GM21737 (cell line): Measurements from ENCODE around the gene SMPD1.
A peak's percentile ranks its signal among the peaks of the same experiment; 100 is the strongest.

Experiments
- ATAC-seq: cut with Tn5 transposase; IDR thresholded peaks from one replicate; pipeline ENCODE4 v1.9.1; 2021; ENCODE audit warnings: mild to moderate bottlenecking, moderate library complexity; ENCODE audit not compliant: unreplicated experiment

SMPD1 gene

DNA sequence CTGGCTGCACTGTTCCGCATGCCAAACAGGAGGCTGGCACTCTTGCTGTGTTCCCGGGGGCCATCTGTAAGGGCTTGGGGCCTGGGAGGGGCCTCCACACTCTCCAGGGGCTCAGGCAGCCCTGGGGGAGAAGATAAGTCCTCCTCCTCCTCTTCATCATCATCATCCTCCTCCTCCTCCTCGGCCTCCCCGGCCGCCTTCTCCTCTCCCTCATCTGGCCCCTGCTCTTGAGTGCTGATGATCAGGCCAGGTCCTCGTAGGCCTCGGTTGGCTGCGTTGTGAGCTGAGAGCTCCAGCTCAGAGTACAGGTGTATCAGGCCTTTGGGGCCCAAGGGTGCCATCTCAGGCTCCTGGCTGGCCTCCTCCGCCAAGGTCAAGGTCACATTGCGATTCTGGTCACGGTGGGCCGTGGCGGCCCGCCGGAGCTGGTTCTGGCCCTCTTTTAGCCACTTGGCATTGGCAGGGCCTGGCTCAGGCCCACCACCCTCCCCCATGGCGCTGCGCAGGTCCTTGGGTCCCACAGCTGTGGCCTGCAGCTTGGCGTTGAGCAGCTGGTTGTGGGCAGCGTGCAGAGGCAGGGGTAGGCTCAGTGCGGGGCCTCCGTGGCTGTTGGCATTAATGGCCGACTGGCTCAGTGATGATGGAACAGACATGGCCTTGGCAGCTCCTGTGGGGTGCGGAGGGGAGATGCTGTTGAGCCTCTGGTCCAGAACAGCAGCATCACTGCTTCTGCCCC lies 20.6 kb downstream of the SMPD1 start:
- ATAC-seq, result no peak

DNA sequence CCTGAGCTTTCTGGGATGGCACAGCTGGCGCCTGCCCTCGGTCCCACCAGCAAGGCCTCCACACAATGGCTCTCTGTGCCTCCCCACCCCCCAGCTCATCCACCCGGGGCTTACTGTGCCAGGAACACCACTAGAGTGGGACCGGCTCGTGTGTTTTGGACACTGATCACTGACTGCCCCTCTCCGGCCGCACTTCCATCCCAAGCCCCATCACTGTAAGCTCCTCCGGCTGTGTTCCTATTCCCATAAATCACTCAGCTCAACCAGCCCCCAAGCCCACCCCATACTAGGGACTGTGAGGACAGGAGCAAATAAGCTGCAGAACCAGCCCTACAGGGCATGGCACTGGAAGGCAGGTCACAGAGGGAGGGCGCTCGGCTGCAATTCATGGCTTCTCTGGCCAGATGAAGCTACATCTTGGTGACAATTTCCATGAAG lies 21.3 kb downstream of the SMPD1 start:
- ATAC-seq, result no peak

DNA sequence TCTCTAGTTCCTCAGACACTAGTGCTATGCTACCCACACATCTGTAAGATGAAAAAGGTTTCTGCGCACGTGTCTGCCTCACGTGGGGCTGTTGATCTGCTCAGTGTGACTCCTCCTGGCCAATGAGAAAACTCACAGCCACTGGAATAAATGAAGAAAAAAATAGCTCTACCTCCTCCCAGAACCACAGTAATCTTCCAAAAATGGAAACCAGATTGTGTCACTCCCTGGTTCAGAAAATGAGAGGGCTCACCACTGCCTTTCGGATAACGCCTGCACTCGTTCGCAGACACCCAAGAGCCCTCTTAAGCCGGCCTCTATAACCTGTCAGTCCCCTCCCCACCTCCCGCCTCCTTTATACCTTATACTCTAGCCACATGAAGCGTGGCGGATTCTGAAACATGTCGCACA lies 23.5 kb downstream of the SMPD1 start:
- ATAC-seq, result no peak

DNA sequence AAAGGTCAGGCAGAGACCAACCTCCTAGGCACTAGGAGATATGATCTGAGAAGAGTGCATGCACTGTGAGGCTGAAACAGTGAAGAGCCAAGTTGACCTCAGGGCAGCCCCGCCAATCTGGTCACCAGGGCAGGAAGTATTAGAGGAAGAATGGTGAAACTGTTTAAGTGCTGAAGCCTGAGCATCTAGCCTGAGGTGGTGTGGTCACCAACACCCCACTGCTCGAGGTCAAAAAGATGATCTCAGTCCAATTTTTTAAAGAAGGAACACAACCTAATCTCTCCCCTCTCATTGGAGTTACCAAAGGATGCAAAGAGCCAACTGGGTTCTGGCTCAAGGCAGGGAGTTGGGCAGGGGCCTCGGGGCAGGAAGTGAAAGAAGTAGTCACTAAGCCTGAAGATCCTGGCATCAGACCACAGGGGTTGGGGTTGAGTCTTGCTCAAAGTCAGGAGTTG lies 24.6 kb downstream of the SMPD1 start:
- ATAC-seq, result no peak

DNA sequence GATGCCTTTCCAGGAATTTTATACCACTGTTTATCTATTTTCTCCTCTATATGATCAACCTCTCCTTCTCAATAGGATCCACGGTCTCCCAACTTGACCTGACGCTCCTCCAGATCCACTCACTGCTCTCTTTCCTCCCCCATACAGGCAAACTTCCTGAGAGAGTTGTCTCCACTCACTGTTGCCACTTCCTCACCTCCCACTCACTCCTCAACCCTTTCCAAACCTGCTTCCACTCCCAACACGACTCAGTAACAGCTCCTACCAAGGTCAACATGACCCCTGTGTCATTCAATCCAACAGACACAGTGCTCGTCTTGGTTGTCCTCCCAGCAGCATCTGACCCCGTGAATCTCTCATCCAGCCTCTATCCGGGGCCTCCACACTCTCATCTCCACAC lies 25.5 kb downstream of the SMPD1 start:
- no peak for ATAC-seq

DNA sequence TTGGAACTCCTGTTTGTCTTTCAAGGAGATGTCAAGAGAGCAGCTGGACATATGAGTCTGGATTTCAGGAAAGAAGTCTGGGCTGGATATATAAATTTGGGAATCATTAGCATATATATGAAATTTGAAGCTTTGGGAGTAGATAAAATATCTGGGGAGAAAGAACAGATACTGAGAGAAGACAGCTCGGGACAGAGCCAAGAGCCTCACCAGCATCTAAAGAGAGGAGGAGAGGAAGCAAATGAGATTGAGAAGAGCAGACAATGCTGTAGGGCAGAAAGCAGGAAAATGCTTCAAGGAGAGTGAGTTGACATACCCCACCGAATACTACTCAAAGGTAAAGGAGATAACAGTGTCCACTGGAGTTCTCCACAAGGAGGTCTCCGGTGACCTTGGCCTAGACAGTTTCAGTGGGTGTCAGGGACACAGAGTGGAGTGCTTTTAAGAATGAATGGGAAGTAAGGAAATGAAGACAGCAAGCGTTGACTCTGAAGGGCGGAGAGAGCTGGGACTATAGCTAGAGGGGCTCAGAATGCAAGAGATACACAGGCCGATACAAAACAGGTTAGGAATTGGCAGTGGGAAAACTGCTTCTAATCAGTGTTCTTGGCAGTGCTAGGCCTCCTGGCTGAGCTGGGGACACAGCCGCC lies 27.8 kb downstream of the SMPD1 start:
- no peak for ATAC-seq

DNA sequence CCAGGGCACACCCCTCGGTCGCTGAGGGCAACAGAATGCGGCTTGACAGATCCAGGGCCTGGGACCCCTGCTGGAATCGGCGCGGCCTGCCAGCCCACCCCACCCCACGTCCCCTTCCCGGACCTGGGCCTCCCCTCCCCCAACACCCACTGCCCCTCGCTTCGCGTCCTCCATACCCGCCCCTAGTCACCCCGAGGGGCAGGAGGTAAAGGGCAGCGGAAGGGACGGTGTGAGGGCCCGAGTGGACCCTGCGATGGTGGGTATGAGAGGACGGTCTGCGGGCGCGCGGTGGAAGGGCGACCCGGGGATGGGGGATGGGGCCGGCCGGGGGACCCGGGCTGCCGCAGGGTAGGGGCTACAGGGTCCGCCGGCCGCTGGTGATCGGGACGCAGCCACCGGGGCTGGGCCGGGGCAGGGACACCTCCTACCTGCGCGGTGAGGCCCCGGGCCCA lies 28.3 kb downstream of the SMPD1 start:
- ATAC-seq, result no peak

DNA sequence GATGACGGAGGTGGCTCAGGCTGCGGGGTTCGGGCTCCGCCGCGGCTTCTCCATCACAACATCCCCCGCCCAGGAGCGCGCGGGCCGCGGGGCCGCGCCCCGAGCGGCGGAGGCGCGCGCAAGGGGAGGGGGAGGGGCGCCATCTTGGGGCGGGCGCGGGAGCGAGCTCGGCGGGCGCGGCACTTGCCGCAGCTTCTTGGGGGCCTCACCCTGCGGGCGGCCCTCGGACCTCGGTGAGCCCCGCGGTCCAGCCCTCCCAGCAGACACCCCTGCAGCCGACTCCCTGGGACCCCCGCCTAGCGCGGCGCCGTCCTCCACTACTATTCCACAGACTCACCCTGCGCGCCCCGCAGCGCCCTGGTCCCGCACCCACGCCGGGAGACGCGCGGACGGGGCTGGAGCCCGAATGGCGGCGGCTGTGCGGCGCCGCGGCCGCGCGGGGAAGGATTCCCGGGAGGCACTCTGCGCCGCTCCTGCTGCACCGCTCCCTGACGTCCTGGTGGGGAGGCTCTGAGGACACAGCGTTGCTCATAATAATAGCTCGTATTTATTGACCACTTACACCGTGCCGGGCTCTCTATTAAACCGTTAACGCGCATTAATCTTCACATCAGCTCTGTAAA lies 28.8 kb downstream of the SMPD1 start, which contains the start of gene APBB1:
Gene APBB1, minus strand, starts transcription at position 86 of the 623 bp plus-strand sequence. CDS start 7,747 bp downstream, outside the sequence.
- no peak for ATAC-seq

DNA sequence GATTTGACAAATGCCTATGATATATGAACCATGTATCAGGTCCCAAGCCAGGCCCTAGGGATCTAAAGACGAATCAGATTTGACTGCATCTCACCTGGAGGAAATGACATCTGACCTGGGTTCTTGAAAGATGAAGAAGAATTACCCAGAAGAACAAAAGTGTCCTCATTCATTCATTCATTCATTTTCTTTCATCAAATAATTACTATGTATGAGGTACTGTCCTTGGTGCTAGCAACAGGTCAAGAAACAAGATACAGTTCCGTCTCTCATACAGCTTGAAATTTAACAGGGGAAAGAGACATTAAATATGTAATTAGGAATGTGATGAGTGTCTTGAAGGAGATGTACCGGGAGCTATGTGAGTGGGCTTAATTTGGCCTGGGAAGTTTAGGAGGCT lies 30.4 kb downstream of the SMPD1 start:
- ATAC-seq, result no peak

DNA sequence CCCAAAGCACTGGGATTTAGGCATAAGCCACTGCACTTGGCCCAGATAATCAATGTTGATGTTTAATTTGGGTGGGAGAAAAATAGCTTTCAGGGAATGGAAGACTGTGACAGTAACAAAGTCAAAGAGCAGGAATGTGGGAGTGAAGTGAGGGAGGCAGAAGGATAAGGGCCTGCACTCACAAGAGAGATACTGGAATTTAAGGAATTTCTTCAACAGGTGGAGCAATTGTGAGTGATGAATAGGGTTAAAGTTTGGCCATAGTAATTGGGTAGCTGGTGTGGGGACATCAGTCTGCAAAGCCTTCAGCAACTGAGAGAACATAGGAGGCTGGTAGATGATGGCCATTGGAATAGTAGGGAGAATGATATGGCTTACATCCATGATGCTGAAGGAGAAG lies 37.2 kb downstream of the SMPD1 start:
- no peak for ATAC-seq

DNA sequence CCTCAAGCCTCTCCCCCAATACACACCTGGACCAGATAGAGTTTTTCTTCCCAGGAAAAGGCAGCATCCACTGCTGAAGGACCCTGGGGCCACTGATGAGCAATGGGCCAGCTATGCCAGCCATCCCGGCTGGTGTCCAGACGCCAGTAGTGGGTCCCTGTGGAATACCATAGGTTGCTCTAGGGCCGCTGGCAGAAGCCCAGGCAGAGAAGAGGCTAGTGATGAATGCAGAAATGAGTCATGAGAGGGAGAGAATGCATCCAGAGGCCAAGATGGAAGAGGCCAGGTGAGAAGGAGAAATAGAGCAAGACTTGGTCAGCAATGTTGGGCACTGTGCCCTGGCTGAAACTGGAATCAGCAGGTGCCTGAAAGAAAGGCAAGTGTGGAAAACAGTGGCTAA lies 41.6 kb downstream of the SMPD1 start:
- ATAC-seq, result no peak

DNA sequence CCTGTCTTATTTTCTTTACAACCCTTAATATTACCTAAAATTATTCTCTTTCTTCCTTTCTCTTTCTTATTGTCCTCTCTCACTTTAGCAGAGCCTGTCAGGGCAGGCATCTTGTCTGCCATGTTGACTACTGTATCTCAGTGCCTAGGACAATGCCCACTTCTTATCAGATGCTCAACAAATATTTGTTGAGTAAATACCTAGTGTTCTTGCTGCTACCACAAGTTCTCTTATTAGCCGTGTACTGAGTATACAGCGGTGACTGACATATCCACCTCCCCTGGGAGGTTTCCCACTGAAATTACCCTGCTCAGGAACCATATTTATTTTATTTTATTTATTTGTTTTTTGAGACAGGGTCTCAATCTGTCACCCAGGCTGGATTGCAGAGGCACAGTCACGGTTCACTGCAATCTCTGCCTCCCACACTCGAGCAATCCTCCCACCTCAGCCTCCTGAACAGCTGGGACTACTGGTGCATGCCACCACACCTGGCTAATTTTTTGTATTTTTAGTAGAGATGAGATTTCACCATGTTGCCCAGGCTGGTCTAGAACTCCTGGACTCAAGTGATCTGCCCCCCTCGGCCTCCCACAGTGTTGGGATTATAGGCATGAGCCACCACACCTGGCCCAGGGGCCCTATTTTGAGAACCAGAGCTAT lies 43.9 kb downstream of the SMPD1 start:
- no peak for ATAC-seq

DNA sequence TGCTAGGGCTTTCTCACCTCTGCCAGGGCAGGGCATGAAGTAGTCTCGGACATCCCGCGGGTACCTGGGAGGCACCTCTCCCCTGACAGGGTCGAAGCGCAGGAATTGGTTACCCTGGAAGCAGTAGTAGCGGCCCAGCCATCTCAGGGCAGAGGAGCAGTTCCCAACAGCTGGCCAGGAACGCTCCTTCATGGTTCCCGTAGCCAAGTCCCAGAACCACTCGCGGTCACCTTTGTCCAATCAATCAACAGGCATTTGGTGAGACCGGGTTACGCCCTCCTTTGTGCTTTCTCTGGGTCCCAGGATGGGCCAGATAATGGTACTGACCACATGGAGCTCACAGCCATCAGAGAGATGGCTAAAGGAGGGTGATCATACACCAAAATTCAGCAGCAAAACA lies 47.1 kb downstream of the SMPD1 start:
- ATAC-seq, result no peak

DNA sequence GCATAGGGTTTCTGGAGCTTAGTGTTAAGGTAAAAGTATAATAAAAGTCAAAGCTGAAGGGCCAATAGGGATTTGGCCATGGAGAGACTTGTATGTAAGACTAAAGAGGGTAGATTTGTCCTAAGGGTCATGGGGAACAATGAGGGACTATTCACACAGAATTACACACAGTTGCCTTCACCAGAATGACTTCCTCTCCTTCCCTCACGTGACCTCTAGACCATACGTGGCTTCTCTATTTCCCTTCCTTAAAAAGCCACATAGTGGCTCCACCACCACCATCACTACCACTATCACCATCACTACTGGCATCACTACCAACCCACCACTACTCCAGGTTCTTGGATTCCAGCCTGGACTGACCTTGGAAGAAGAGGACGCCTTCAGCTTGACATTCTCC lies 47.7 kb downstream of the SMPD1 start:
- ATAC-seq, result no peak

DNA sequence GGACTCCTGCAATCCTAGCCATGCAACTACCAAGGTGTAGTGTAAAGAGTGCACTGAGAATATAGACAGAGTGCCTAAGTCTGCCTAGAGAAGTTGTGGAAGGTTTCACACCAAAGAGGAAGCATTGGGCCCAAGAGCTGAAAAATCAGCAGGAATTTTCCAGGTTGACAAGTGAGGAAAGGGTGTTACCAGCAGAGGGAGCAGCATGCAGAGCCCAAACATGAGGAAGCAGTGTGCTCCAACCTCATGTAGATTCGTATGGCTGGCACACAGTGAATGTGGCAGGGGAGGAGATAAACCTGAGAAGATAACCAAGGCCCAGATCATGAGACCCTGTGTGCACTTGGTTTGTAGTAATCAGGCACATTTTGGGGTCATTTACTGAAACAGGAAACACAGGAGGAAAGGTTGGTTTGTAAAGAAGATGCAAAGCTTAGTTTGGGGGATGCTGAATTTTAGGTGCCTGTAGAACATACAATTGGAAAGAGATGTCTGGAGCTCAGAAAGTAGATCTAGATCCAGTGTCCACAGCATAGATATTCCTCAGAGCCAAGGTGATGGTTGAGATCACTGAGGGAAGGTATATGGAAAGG lies 48.8 kb downstream of the SMPD1 start:
- ATAC-seq, result no peak

DNA sequence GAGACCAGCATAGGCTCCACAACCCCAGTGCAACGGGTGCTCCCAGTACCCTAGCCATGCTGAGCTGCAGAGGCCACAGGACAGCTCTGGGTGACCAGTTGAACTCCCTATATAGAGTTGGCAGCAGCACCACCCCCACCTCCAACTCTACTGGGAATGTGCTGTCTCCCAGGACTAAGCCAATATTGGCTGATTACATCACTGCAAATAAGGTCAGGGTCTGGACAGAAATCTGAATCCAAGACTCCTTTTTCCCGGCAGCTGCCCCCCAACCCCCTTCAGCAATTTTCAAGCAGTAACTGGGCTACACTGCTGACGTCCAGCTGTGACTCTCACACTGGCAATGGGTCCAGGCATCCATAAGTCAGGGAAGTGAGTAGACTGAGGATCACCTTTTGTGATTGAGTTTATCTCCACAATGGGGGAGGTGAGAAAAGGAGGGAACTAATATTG lies 50.7 kb downstream of the SMPD1 start, which contains the start of gene HPX:
Gene HPX, minus strand, starts transcription at position 82 of the 453 bp plus-strand sequence. Its CDS starts 24 bp downstream, at position 58.
- no peak for ATAC-seq

DNA sequence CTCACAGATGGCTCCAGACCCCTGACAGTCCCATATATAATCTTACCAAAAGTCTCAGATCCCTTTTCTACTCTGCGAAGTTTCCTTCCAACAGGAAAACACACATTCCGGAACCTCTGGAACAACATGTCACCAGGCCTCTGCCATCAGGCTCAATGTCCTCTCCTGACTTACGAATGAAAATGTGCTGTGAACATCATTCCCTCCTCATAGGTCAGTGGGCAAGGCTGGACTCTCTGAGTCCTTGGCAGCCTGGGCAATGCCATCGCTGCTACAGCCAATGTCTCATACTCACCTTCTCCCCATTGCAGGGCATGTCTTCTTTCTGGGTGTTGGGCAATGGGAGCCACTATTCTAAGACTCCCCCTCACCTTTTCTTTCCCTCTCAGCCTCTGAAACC lies 52.2 kb downstream of the SMPD1 start:
- ATAC-seq, result no peak

DNA sequence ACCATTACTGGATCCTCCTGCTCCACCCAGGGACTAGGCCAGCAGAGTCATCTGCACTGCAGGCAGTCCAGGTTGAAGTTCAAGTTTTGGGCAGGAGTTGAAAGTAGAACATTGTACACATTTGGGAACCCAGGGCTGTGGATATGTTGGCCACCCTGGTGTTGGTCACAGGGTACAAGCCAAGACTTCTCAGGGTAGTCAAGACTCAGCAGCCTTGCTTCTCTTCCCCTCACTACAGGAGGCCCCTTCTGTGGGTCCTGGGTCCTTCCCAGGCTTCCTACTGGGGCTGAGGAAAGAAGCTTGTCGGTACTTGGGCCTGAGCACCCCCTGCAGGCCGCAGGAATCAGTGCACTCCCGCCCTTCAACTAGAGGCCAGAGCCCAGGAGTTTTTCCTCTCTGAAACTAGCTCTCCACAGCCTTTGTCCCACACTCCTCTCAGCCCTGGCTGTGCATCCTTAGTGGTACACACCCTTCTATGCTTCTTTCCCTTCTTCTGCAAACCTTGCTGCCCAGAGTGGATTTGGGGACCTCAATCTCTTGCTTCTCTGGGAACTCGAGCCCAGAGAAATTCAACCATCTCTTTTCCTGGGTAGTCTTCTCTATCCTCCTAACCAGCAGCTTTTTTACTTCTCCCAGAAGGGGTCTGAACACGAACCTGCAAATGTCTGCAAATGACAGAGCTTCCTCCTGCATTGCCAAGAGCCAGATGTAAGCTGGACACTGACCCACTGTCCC lies 53.2 kb downstream of the SMPD1 start:
- ATAC-seq, result peak; percentile 61
